HG03354 (cell line): ENCODE results near the gene FGF3.

Experiments used
- ATAC-seq: cut with Tn5 transposase; IDR thresholded peaks from one replicate; pipeline ENCODE4 v1.9.1; 2021; ENCODE audit warnings: mild to moderate bottlenecking; ENCODE audit not compliant: unreplicated experiment, poor library complexity, severe bottlenecking

Gene FGF3

DNA sequence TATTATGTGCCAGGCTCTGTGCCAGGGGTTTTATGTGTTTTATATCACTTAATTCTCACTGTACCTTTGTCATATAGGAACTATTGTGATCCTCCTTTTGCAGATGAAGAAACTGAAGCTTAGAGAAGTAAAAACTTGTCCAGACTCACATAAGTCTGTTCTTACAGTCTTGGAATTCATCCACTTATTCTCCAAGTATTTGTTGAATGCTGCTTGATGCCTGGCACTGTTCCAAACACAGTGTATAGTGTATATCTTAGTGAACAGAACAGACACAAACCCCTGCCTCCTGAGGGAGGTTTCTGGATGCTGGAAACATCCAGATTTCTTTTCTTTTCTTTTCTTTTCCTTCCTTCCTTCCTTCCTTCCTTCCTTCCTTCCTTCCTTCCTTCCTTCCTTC is 29.0 kb upstream of the FGF3 start:
- ATAC-seq = no peak

DNA sequence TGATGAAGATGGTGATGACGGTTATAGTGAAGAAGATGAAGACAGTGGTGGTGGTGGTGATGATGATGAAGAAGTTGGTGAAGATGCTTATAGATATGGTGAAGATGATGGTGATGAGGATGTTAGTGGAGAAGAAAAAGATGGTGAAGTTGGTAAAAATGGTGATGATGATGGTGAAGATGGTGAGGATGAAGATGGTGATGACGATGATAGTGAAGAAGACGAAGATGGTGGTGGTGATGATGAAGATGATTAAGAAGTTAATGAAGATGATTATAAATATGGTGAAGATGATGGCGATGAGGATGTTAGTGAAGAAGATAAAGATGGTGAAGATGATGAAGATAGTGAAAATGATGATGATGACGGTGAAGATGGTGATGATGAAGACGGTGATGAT is 25.2 kb upstream of the FGF3 start:
- no peak for ATAC-seq

DNA sequence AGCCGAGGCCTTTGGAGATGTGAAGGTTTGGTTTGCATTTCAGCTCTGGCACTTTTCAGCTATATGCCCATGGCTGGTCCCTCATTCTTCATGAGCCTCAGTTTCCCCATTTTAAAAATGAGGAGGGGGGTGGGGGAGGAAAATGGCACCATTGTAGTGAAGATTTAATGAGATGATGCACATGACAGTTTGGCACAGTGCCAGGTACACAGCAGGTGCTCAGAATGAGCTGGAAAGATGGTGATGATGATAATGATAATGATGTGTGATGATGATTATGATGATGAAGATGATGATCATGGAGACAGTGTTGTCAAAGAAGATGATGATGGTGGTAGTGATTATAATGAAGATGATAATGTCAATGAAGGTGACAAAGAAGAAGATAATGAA is 24.3 kb upstream of the FGF3 start:
- ATAC-seq = no peak

DNA sequence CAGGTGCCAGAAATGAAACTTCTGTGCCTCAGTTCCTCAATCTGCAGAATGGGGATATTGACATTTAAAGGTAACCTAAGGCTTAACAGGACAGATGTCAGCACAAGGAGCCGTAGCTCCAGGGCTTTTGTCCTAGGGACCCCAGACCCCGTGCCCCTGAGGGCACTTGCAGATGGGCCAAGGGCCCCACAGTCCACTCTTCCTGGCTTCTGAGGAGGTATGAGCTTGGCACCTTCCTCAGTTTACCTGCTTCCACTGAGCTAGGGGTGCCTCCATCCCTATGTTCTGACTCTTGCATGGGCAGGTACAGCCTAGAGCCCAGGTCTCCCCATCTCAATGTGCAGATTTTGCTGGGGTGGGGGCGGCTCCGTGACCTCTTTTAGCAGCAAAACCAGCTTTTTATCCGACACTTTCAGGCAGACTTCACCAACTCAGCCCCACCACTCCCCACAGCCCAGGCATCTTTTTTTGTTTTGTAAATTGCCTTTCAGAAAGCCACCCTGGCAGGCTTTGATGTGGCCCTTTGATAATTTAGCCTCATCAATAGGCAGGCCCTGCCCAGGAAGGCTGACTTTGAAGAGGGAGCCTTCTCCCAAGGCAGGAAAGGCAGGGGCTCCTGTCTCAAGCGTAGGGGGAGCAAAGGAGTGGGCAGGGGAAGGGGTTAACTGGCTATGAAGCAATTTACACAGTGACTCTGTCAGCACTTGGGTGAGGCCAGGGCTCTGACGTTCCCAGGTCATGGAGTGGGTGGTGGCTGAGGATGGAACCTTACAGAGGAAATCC is 23.7 kb upstream of the FGF3 start:
- no peak for ATAC-seq

DNA sequence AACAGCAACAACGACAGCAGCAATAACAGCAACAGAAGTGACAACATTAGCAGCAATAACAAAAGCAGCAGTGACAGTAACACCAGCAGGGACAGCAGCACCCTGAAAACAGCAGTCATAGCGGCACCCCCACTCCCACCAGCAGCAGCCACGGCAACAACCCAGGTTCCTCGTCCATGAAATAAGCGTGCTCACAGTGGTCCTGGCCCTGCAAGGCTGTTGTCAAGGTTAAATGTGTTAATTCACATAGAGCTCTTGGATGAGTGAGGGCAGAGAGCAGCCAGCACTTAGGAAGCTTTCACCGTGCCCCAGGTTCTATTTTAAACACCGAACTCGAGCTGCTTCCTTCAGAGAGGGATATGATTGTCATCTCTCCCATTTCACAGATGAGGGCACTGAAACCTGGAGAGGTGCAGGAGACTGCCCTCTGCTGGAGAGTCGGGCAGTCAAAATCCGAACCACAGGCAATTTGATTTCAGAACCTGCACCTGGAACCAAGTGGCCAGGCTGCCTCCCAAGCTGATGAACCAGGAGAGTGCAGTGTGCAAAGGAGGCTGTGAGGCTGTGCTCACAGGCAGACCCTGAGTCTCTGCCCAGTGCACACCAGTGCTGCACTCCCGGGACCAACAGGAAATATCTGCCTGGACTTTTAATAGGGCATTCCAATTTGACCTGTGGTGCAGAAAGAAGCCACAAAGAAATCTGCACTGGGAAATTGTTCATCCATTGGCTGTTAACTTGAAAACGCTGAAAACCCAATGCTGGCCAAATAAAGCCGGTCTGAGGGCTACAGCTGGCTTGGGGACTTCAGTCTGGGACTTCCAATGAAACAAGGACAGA is 22.9 kb upstream of the FGF3 start:
- ATAC-seq = no peak

DNA sequence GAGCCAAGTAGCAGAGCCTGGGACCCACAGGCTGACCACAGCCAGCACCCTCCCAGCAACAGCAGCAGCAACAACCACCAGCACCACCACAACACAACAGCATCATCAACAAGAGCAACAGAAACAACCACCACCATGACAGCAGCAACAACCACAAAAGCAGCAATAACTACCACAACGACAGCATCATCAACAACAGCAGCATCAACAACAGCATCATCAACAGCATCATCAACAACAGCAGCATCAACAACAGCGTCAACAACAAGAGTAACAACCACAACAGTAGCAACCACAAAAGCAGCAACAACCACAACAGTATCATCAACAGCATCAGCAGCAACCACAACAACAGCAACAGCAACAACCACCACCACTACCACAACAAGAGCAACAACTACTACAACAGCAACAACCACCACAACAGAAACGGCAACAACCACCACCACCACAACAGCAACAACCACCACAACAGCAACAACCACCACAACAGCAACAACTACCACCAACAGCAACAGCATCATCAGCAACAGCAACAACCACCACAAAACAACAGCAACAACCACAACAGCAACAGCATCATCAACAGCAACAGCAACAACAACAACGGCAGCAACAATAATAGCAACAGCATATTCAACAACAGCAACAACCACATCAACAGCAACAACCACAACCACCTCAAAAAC is 22.1 kb upstream of the FGF3 start:
- no peak for ATAC-seq

DNA sequence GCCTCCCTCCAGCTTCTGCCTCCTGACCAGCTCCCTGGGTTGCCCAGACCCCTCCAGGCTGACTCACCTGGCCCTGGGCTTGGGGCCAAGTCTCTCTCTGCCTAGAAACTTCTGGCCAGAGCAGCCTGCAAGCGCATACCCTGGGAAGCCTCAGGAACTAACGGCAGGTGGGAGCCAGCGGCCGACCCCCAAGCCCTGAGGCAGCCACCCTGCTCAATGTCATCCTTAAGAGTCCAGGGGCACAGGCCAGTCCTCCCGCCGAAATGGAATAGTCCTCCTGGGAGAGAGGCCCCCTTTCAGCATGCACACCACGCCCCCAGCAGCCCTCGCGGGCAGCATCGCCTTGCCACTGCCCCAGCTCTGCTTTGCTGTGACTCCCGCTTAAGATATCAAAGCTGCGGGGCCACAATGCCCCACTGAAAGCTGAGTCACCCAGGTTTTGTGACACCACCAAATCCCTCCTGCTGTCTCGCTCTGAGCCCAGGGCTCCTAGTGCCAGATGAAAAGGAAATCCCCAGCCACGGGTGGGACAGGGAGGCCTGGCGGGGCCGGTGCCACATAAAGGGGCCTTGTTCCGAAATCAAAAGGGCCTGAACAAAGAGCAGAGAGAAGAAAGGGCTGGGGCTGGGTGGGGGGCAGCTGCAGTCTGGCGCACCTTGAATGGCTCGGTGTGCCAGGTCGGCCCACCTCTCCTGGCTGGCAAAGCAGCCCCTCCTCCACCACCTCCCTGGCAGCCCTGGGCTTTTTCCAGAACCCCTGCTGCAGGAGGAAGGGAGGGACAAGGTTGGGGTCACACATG is 21.4 kb upstream of the FGF3 start:
- ATAC-seq = no peak

DNA sequence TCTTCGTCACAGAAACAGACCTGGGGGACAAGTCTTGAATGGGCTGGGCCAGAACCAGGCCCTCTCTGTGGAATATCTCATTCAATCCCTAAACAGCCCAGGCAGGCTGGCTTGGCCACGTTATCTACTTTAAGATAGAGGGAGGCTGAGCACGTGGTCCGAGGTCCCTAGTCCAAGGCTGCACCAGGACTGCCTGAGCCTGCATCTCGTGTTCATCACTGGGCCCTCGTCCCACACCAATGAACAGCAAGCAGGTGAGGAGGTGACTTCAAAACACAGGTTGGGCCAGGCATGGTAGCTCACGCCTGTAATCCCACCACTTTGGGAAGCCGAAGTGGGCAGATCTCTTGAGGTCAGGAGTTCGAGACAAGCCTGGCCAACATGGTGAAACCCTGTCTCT is 20.3 kb upstream of the FGF3 start:
- no peak for ATAC-seq

DNA sequence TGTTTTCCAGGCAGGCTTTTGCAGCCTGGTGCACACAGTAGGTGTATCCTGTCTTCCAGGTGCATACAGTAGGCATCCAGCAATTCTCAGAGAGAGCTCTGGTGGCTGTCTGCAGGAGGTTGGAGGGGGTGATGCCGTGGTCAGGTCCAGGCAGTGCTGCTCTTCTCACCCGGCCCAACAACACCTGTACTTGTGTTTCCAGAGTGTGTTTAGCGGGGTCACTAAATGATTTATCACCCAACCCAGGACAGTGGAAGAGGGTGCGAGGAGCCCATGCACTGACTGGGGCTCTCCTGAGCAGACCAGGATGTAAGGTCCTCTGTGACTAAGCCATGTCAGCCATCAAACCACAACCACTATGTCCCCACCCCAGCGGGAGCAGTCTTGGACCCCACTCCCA is 18.6 kb upstream of the FGF3 start:
- no peak for ATAC-seq

DNA sequence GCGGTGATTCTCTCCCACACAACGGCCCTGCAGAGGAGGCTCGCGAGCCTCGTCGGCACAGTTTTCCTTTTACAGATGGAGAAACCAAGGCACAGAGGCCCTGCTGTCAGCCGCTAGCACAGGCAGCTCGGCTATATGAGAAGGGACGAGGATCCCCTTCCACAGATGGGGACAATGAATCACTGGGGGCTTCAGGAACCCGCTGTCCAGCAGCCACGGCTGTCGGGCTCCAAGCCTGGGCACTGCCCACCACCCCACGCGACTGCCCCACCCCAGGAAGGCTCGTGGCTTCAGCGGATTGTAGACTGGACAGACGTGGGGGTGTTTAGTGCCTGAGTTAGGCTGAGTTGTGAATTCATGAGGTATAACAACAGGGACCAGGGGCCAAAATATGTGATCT is 17.2 kb upstream of the FGF3 start:
- no peak for ATAC-seq

DNA sequence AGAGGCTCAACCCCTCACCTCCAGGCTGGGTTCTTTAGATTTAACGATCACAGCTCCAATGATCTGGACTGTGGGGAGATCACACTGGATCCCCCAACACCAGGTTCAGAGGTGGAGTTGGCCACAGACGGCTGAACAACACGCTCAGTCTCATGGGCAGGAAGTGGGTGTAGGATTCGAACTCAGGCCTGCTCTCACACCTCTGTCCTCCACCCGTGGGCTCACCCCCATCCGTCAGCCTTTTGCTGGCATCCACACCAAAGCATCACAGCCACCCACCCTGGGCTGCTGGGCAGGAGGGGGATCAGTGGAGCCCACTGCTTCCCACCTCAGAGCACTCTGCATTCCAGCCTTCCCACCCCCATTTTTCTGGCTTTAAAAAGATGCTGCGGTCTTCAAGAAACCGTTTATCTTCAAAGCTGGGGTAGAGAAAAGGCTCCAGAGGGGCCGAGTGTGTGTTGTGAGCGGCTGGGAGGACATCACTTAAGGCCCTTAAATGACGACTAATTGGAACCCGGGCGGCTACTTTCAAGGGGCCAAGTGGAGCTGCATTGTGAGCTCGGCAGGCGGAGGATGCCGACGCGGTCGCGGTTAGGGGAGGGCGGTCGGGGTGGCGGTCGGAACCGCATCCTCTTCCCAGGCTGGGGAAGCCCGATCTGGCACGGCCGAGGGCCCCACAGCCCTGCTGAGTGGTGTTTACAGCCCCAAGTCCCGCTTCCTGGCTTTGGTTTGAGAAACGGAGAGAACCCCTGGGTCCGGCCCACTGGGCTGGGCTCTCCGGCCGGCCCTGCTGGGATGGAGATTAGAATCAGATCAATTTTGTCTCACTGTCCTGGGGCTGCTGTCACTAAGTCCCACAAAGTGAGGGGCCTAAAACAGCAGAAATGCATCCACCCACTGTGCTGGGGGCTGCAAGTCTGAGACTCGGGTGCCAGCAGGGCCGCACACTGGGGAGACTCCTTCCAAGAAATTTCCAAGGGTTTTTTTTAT is 15.9 kb upstream of the FGF3 start:
- ATAC-seq = no peak

DNA sequence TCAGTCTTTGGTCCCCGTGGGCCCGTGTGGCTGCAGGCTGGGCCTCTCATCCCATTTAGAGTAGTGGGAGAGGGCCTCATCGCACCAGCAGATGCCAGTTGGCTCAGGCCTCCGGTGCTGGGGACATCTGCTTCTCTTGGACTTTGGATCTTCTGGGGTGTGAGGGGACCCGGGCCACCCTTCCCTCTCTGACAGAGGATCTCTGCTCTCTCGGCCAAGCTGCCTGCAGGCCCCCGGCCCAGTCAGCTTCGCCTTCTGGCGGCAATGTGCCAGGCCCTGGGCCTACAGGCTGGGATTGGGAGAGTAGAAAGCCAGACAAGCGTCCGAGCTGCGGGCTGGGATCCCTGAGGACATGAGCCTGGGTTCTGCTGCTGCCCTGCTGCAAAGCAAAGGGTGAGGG is 15.0 kb upstream of the FGF3 start:
- no peak for ATAC-seq

DNA sequence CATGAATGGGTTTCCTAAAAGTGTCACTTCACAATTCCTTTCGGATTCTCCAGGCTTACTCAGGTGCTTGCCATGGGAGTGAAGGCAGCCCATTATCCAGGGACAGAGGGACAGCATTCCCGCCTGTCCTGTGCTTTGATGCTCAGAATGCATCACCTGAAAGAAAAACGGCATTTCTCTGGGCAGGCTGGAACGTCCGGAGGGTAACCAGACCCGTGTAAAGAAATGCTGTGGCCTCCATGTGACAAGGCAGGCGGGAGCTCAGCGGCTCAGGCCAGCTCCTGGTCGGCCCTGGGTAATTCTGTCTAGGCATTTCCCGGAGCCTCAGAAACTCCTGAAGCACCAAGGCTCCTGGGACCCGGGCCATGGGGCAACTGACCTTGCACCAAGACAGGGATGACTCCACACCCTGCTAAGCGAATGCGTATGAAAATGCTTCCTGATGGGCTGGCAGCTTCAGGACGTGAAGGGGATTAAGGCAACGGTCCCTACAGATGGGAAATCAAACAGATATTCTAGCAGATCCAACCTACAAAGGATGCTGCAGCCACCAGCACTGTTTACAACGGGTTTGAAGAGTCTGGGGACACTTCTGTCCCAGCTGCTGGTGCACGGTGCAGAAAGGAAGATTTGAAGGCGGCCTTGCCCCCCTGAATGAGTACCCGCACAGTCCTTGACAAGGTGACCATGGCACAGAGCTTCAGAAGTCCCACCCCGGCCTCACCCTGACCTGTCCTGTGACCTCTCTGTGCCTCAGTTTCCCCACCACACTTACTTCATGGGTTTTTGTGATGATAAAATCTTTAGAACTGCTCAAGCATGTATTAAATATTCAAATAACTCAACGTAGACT is 13.6 kb upstream of the FGF3 start:
- ATAC-seq = no peak

DNA sequence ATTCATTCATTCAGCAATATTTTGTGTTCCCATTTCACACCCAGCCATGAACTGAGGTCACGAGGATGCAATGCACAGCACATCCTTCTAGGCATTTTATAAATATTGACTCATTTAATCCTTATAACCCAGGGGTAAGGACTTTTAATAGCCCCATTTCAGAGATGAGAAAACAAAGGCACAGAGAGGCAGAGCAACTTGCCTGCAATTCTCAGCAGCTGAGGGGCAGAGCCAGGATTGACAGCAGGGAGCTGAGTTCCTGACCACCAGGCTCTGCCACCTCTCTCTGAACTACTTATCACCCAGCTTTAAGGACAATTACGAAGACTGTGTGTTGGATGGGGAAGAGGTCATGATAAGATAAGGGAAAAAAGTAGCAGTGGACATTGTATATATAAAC is 12.8 kb upstream of the FGF3 start:
- no peak for ATAC-seq

DNA sequence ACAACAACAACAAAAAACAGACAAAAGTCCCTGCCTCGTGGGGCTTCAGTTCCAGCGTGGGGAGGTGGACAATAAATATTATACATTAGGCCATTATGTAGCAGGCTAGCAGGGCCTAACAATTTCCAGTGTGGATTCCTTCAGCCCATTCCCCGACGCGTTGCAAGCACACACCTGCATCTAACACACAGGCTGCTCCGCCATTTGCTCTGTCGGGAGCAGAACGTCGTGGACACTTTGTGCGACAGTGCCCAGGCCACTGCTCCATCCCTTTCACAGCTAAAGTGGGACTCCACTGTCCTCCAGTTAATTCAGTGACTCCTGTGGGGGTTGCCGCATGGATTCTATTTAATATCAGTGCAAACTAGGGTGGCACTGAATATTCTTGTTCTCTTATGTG is 10.9 kb upstream of the FGF3 start:
- ATAC-seq = no peak

DNA sequence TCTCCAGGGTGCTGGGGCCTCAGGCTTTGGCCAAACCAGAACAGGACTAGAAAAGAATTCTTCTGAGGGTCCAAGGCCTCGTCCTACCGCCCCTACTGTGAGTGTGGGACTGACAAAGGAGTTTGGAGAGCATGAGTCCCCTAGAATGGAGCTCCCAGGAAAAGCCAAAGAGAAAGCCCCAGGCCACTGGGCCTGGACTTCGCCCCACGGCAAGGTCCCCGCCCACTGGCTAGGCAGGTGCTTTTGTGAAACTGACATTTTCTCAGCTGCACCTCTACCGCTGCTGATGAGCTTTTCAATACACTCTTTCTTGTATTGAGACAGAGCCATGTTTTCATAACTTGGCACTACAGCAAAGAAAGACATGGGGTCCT is 9.7 kb upstream of the FGF3 start:
- ATAC-seq = no peak

DNA sequence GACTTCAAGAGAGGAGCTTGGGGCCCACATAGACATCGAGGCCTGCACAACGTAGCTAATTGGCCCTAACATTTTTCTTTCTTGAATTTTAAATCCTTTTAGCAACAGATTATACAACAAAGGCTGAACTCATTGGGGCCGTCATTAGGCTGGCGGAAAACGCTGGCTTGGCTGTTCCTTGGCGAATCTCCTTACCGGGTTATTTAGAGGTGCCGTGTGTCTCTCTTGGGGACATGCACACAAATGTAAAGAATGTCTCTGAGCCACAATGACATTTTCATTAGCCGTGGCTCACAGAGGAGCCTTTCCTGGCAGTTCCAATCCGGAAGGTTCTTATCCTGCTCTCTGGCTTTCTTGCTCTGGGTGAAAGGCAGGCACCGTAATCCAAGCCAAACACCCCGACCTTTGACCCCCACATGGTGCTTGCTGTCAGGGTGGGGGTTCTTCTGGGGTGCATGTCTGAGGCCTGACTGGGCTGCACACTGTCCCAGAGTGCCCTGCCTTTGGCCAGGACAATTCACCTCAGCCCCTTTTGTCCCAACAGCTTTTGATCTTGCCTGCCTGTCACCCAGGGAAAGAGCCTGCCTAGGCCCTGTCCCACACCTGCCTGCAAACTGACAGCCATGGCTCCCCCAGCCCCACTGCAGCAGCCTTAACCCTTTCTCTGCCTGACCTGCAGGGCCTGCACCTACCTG is 9.2 kb upstream of the FGF3 start:
- no peak for ATAC-seq
